H1 (cell line): ENCODE measurements around the gene TKFC. TPM values are rescaled to one million over a fixed set of nuclear protein-coding genes. Genes with fewer than 3 reads are reported as not detected.

Experiments used
- CTCF ChIA-PET: fragments of 300-600 bp; sonication (Branson Sonifier 250); formaldehyde crosslinking; loops from one replicate; lab custom pipeline; 2021; ENCODE audit not compliant: partially characterized antibody; lab: Charles Lee
- POLR2A ChIA-PET: fragments of 300-600 bp; sonication (Branson Sonifier 250); formaldehyde crosslinking; loops from one replicate; lab custom pipeline; 2021; ENCODE audit warnings: inconsistent platforms; ENCODE audit not compliant: partially characterized antibody; lab: Charles Lee
- DNase-seq, 2 experiments: peaks; one replicate each; pipeline versions ENCODE4 v3.0.0 to v3.0.0-alpha.2; 2010 to 2022; ENCODE audit warnings: low spot score in 2 of 2, low read depth in 1 of 2, mixed read lengths in 1 of 2
- FAIRE-seq: peaks from 2 replicates; lab custom pipeline; 2011; peaks lifted over from hg19 to GRCh38; lab: Jason Lieb, UNC
- H2AFZ ChIP-seq: 2 replicates; pipeline ENCODE4 v1.8.1; 2012; ENCODE audit warnings: low read length, inconsistent platforms
- H2AK5ac ChIP-seq: 2 replicates; pipeline ENCODE4 v1.6.1; 2013; ENCODE audit warnings: low read depth, low read length
- H2BK120ac ChIP-seq: replicated peaks from 2 replicates; pipeline ENCODE3; 2013; ENCODE audit warnings: low read depth, low read length, inconsistent platforms
- H2BK12ac ChIP-seq: 2 replicates; pipeline ENCODE4 v1.6.1; 2013; ENCODE audit warnings: low read depth, low read length
- H2BK15ac ChIP-seq: 2 replicates; pipeline ENCODE4 v1.6.1; 2013; ENCODE audit warnings: low read length
- H2BK20ac ChIP-seq: 2 replicates; pipeline ENCODE4 v1.6.1; 2013; ENCODE audit warnings: low read length
- H2BK5ac ChIP-seq: 2 replicates; pipeline ENCODE4 v1.6.1; 2013; ENCODE audit warnings: low read depth, low read length
- H3K14ac ChIP-seq: 2 replicates; pipeline ENCODE4 v1.6.1; 2013; ENCODE audit warnings: inconsistent platforms; ENCODE audit not compliant: insufficient read length
- H3K18ac ChIP-seq: 2 replicates; pipeline ENCODE4 v1.6.1; 2013; ENCODE audit warnings: low read length; ENCODE audit errors: extremely low read depth
- H3K23ac ChIP-seq: 2 replicates; pipeline ENCODE4 v1.6.1; 2013; ENCODE audit warnings: inconsistent platforms; ENCODE audit not compliant: insufficient read length
- H3K23me2 ChIP-seq: 2 replicates; pipeline ENCODE4 v1.6.1; 2013; ENCODE audit warnings: low read depth, low read length
- H3K27ac ChIP-seq: 2 replicates; pipeline ENCODE4 v1.6.1; 2011; ENCODE audit warnings: low read depth, low read length, inconsistent platforms
- H3K27me3 ChIP-seq, 4 experiments: replicated peaks in 1 of 4; 1 replicate in 1 of 4; 2 replicates in 3 of 4; pipeline versions ENCODE4 v1.6.1 to v1.8.1; 2011 to 2013; ENCODE audit warnings: low read length in 3 of 4, mild to moderate bottlenecking in 3 of 4, inconsistent platforms in 2 of 4, mixed read lengths in 2 of 4, moderate library complexity in 1 of 4; ENCODE audit not compliant: control insufficient read depth in 3 of 4, insufficient read depth in 3 of 4; ENCODE audit errors: extremely low read depth in 1 of 4
- H3K36me3 ChIP-seq, 4 experiments: 2 replicates each; pipeline versions ENCODE4 v1.6.1 to v1.8.1; 2011 to 2013; ENCODE audit warnings: mild to moderate bottlenecking in 4 of 4, low read length in 3 of 4, moderate library complexity in 2 of 4, control low read depth in 1 of 4, inconsistent platforms in 1 of 4; ENCODE audit not compliant: insufficient read depth in 4 of 4, control insufficient read depth in 2 of 4
- H3K4ac ChIP-seq: replicated peaks from 2 replicates; pipeline ENCODE3; 2013; ENCODE audit warnings: low read length, low read depth, mixed read lengths, inconsistent platforms; ENCODE audit not compliant: insufficient read length
- H3K4me1 ChIP-seq, 4 experiments: replicated peaks in 1 of 4; 1 replicate in 1 of 4; 2 replicates in 3 of 4; pipeline versions ENCODE4 v1.6.1 to v1.8.1; 2011 to 2013; ENCODE audit warnings: low read length in 3 of 4, inconsistent platforms in 2 of 4, mixed read lengths in 1 of 4; ENCODE audit not compliant: insufficient read depth in 4 of 4, control insufficient read depth in 3 of 4
- H3K4me2 ChIP-seq, 2 experiments: 2 replicates each; pipeline versions ENCODE4 v1.6.1 to v1.8.1; 2011 to 2013; ENCODE audit warnings: low read depth in 2 of 2, low read length in 2 of 2, control low read depth in 1 of 2, inconsistent platforms in 1 of 2, mild to moderate bottlenecking in 1 of 2; ENCODE audit not compliant: insufficient read depth in 1 of 2
- H3K4me3 ChIP-seq, 4 experiments: fragments of 200-600, 300-600 bp in 1 of 4; sonication (generic), shearing (Covaris generic), sonication (Bioruptor Twin) in 1 of 4; 2 replicates each; pipeline versions ENCODE4 v1.5.1 to v1.8.1; 2011 to 2016; ENCODE audit warnings: low read length in 4 of 4, low read depth in 3 of 4, control low read depth in 2 of 4, inconsistent platforms in 2 of 4, mild to moderate bottlenecking in 2 of 4, mixed read lengths in 1 of 4, moderate library complexity in 1 of 4; ENCODE audit not compliant: insufficient read depth in 2 of 4; ENCODE audit errors: extremely low read depth in 1 of 4
- H3K56ac ChIP-seq: replicated peaks from 2 replicates; pipeline ENCODE3; 2013; ENCODE audit warnings: low read depth, mild to moderate bottlenecking, mixed read lengths, low read length, inconsistent platforms; ENCODE audit not compliant: insufficient read length
- H3K79me1 ChIP-seq: 2 replicates; pipeline ENCODE4 v1.6.1; 2013; ENCODE audit warnings: low read depth, low read length, control low read depth
- H3K79me2 ChIP-seq, 2 experiments: 2 replicates each; pipeline versions ENCODE4 v1.6.1 to v1.8.1; 2012 to 2013; ENCODE audit warnings: low read length in 2 of 2, mild to moderate bottlenecking in 2 of 2, inconsistent platforms in 1 of 2; ENCODE audit not compliant: insufficient read depth in 2 of 2, control insufficient read depth in 1 of 2
- H3K9ac ChIP-seq, 4 experiments: replicated peaks in 1 of 4; 1 replicate in 1 of 4; 2 replicates in 3 of 4; pipeline versions ENCODE4 v1.6.1 to v1.8.1; 2011 to 2013; ENCODE audit warnings: low read depth in 3 of 4, low read length in 3 of 4, control low read depth in 2 of 4, mild to moderate bottlenecking in 2 of 4, moderate library complexity in 2 of 4, inconsistent platforms in 1 of 4; ENCODE audit errors: extremely low read depth in 1 of 4
- H3K9me3 ChIP-seq, 2 experiments: 2 replicates each; pipeline versions ENCODE4 v1.6.1 to v1.8.1; 2012 to 2013; ENCODE audit warnings: mild to moderate bottlenecking in 2 of 2, moderate library complexity in 2 of 2, control low read depth in 1 of 2, inconsistent platforms in 1 of 2, low read depth in 1 of 2, low read length in 1 of 2, mixed read lengths in 1 of 2; ENCODE audit not compliant: insufficient read depth in 2 of 2
- H4K20me1 ChIP-seq, 2 experiments: replicated peaks in 1 of 2; 2 replicates each; pipeline versions ENCODE3 to v1.8.1; 2011 to 2013; ENCODE audit warnings: inconsistent platforms in 2 of 2, low read length in 2 of 2, mild to moderate bottlenecking in 1 of 2; ENCODE audit not compliant: insufficient read depth in 2 of 2, control insufficient read depth in 1 of 2
- H4K5ac ChIP-seq: 2 replicates; pipeline ENCODE4 v1.6.1; 2013; ENCODE audit warnings: low read length, low read depth, mixed read lengths, inconsistent platforms; ENCODE audit not compliant: insufficient read length
- H4K8ac ChIP-seq: 2 replicates; pipeline ENCODE4 v1.8.0; 2013; ENCODE audit warnings: mild to moderate bottlenecking, moderate library complexity, low read length, inconsistent platforms; ENCODE audit not compliant: insufficient read depth; ENCODE audit errors: extremely low read depth
- H4K91ac ChIP-seq: replicated peaks from 2 replicates; pipeline ENCODE3; 2013; ENCODE audit warnings: low read length, mixed read lengths, inconsistent platforms; ENCODE audit not compliant: insufficient read length
- CBX8 ChIP-seq: fragments of 300-800, 300-1000 bp; sonication (generic); IDR thresholded peaks from 2 replicates; pipeline ENCODE4 v1.7.1; 2016; ENCODE audit warnings: low read depth, low read length, borderline replicate concordance
- CHD2 ChIP-seq: IDR thresholded peaks from 2 replicates; pipeline ENCODE4 v1.6.1; 2012; ENCODE audit warnings: low read length, improper control_type of control experiment
- EZH2 ChIP-seq: fragments of 200-600 bp; sonication (generic); IDR thresholded peaks from 2 replicates; pipeline ENCODE4 v1.7.1; 2012; ENCODE audit warnings: low read depth, mild to moderate bottlenecking, moderate library complexity, low read length, inconsistent platforms; ENCODE audit not compliant: severe bottlenecking
- JUND ChIP-seq: IDR thresholded peaks from 2 replicates; pipeline ENCODE4 v1.6.1; 2011; ENCODE audit warnings: mild to moderate bottlenecking, improper control_type of control experiment, low read length
- KDM4A ChIP-seq: IDR thresholded peaks from one replicate; pipeline ENCODE4 v1.7.1; 2012; ENCODE audit warnings: low read depth, mild to moderate bottlenecking, moderate library complexity, low read length, inconsistent platforms; ENCODE audit not compliant: severe bottlenecking
- PHF8 ChIP-seq: fragments of 200-600 bp; sonication (generic); conservative IDR thresholded peaks from 2 replicates; pipeline ENCODE4 v1.7.1; 2012; ENCODE audit warnings: low read depth, mild to moderate bottlenecking, inconsistent platforms, low read length, moderate library complexity
- POU5F1 ChIP-seq: IDR thresholded peaks from 2 replicates; pipeline ENCODE4 v1.6.1; 2011; ENCODE audit warnings: low read depth, mild to moderate bottlenecking, low read length, moderate library complexity
- RFX5 ChIP-seq: IDR thresholded peaks from 2 replicates; pipeline ENCODE4 v1.6.1; 2011; ENCODE audit warnings: low read depth, low read length, improper control_type of control experiment, borderline replicate concordance
- TBP ChIP-seq: IDR thresholded peaks from 2 replicates; pipeline ENCODE4 v1.6.1; 2011; ENCODE audit warnings: low read depth, low read length, improper control_type of control experiment
- WGBS, 2 experiments: shearing (Covaris generic) in 1 of 2; methylation state at CpG; one replicate each; pipeline versions ENCODE4 v1.1.6 to v1.1.7; 2013 to 2015; ENCODE audit warnings: low lambda C conversion rate in 2 of 2, mixed read lengths in 2 of 2, inconsistent platforms in 1 of 2, low coverage in 1 of 2, missing lambda C conversion rate in 1 of 2; ENCODE audit not compliant: insufficient replicate concordance in 2 of 2, insufficient coverage in 1 of 2, insufficient read length in 1 of 2; ENCODE audit errors: extremely low coverage in 1 of 2, missing lambda C conversion rate in 1 of 2; 5-methylcytosine and 5-hydroxymethylcytosine counted together
- polyA plus RNA-seq, 7 experiments: library from polyadenylated mRNA; depleted of rRNA in 3 of 7; stranded (reverse) in 5 of 7; unstranded in 2 of 7; fragments of >200 nt in 5 of 7; fragments of 200-250 nt in 2 of 7; gene quantifications; 1 replicate in 5 of 7; 2 replicates in 1 of 7; 4 replicates in 1 of 7; pipeline versions ENCODE4 v1.2.1 to v1.2.3, GENCODE V29; 2011 to 2013; ENCODE audit warnings: missing spikeins in 2 of 7, mixed read lengths in 2 of 7
- total RNA-seq: library from RNA; stranded (reverse); fragmentation: NEBNext Ultra II Directional; extraction: Animal tissue kit (Norgen Biotek cat#: 25700); gene quantifications from 2 replicates; pipeline ENCODE4 v1.2.1, GENCODE V29; 2021
- TF ChIP-seq, protein P1 (sequence below): IDR thresholded peaks from 2 replicates; pipeline ENCODE4 v1.6.1; 2012; ENCODE audit warnings: inconsistent platforms
- TF ChIP-seq, protein P2 (sequence below), 3 experiments: IDR thresholded peaks; 1 replicate in 2 of 3; 2 replicates in 1 of 3; pipeline versions ENCODE4 v1.5.1 to v1.6.1; 2011; ENCODE audit warnings: low read length in 3 of 3, mild to moderate bottlenecking in 3 of 3, inconsistent platforms in 2 of 3, low read depth in 1 of 3, moderate library complexity in 1 of 3; ENCODE audit not compliant: insufficient read depth in 1 of 3; ENCODE audit errors: control extremely low read depth in 1 of 3

Gene TKFC
- total and polyA plus RNA-seq, 2 of the 8 experiments (the other 6 are each of a cell fraction or from before 2014, with no cell fraction given) = 53.5 to 55.0 TPM

DNA sequence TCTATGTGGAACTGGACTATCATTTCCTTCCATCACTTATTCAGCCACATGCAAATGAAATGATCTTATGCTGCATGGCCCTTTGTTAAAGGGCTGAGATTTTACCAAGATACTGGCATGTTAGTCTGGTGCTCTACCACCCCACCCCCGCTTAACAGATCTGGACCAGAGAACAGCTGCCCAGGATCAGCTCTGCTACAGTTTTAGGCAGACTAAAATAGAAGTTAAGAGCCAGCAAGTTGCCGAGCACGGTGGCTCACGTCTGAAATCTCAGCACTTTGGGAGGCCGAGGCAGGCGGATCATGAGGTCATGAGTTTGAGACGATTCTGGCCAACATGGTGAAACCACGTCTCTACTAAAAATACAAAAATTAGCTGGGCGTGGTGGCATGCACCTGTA is 4.7 kb upstream of the TKFC start:
- no peak overlapping the region for H2BK120ac ChIP-seq
- no peak overlapping the region for H2AK5ac ChIP-seq
- peaks cover 6% of the 10 kb centered on the region; the same call in 1 of the 2 replicates for H3K23me2 ChIP-seq
- no peak overlapping the region for H2BK5ac ChIP-seq
- peaks cover 4% of the 10 kb centered on the region; the same call in 1 of the 2 replicates for H3K79me1 ChIP-seq
- no peak overlapping the region for H2BK12ac ChIP-seq
- H3K9ac ChIP-seq = no peak overlapping the region
- peaks cover 0 to 13% of the 10 kb centered on the region in 2 experiments for H4K20me1 ChIP-seq
- H4K5ac ChIP-seq = no peak overlapping the region
- H3K4ac ChIP-seq = no peak overlapping the region
- H2AFZ ChIP-seq = no peak overlapping the region
- no peak overlapping the region for H3K18ac ChIP-seq
- DNase-seq (no peak), FAIRE-seq (no peak)
- H2BK20ac ChIP-seq = no peak overlapping the region
- no peak overlapping the region for H3K4me3 ChIP-seq
- ChIA-PET CTCF (interaction anchor here (0.6 to 3.4 kb wide), 4 partner anchors 8 to 57 kb away, joined by 3 to 19 read pairs (median 7); no protein-coding TSS in a partner anchor), POLR2A (interaction anchor here (1.3 to 5.7 kb wide), 5 partner anchors 8 to 74 kb away, joined by 3 to 50 read pairs (median 8); partner anchors contain the start of genes CYB561A3 and TMEM138)
- no peak overlapping the region for H3K56ac ChIP-seq
- no peaks in the 10 kb centered on the region for H3K27me3 ChIP-seq
- no peak overlapping the region for H3K4me2 ChIP-seq
- H2BK15ac ChIP-seq = no peak overlapping the region
- H4K91ac ChIP-seq = no peak overlapping the region
- peaks cover 23 to 63% of the 10 kb centered on the region in 2 experiments for H3K79me2 ChIP-seq
- no peak overlapping the region for H3K27ac ChIP-seq
- no peaks in the 10 kb centered on the region for H3K9me3 ChIP-seq
- 89% methylated on average over 9 of the region's 9 CpGs; no CpG with 5 or more reads in 1 of the 2 experiments for WGBS, 2 experiments
- H3K4me1 ChIP-seq = peaks cover 0 to 3% (median 1%) of the 10 kb centered on the region in 4 experiments; a peak in 6 of 7 replicates
- peaks cover 19 to 59% (median 52%) of the 10 kb centered on the region in 4 experiments for H3K36me3 ChIP-seq
- no peak overlapping the region for H3K23ac ChIP-seq
- H4K8ac ChIP-seq = no peak overlapping the region
- no peak overlapping the region for H3K14ac ChIP-seq
- TF ChIP-seq CHD2 (no peak), TBP (no peak), KDM4A (no peak), RFX5 (no peak), POU5F1 (no peak), JUND (no peak), PHF8 (no peak), EZH2 (no peak), CBX8 (no peak)
- TF ChIP-seq, protein P1, sequence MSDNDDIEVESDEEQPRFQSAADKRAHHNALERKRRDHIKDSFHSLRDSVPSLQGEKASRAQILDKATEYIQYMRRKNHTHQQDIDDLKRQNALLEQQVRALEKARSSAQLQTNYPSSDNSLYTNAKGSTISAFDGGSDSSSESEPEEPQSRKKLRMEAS = no peak
- TF ChIP-seq, protein P2, sequence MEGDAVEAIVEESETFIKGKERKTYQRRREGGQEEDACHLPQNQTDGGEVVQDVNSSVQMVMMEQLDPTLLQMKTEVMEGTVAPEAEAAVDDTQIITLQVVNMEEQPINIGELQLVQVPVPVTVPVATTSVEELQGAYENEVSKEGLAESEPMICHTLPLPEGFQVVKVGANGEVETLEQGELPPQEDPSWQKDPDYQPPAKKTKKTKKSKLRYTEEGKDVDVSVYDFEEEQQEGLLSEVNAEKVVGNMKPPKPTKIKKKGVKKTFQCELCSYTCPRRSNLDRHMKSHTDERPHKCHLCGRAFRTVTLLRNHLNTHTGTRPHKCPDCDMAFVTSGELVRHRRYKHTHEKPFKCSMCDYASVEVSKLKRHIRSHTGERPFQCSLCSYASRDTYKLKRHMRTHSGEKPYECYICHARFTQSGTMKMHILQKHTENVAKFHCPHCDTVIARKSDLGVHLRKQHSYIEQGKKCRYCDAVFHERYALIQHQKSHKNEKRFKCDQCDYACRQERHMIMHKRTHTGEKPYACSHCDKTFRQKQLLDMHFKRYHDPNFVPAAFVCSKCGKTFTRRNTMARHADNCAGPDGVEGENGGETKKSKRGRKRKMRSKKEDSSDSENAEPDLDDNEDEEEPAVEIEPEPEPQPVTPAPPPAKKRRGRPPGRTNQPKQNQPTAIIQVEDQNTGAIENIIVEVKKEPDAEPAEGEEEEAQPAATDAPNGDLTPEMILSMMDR (IDR thresholded peaks at IDR 0.05; ENCODE audit: control extremely low read depth in 1 of 3, insufficient read depth in 1 of 3, low read depth in 1 of 3, low read length in 3 of 3) = no peak
